HCT116 (cell line): Measurements from ENCODE around the gene TNIK. TPM values are rescaled to one million over a fixed set of nuclear protein-coding genes. Genes with fewer than 3 reads are reported as not detected.

Source experiments
- ATAC-seq: fragments of 200-7000 bp; cut with Tn5 transposase; 2 replicates; pipeline ENCODE4 v1.9.1; 2020; ENCODE audit warnings: mild to moderate bottlenecking, moderate library complexity
- BruUV-seq: library from RNA; stranded (reverse); fragments of 400-500 nt; replicated peaks from 2 replicates; lab custom pipeline; 2021; lab: Mats Ljungman, UMichigan
- CTCF ChIA-PET: fragments of 300-600 bp; sonication (Branson Sonifier 250); formaldehyde crosslinking; loops from one replicate; lab custom pipeline; 2021; ENCODE audit warnings: antibody characterized with exemption; lab: Charles Lee
- POLR2A ChIA-PET: fragments of 300-600, 350-600 bp; sonication (Branson Sonifier 250); formaldehyde crosslinking; loops from one replicate; lab custom pipeline; 2021; ENCODE audit warnings: antibody characterized with exemption; lab: Charles Lee
- RAD21 ChIA-PET, 2 experiments: fragments of 300-600 bp; sonication (Branson Sonifier 250); formaldehyde crosslinking; loops; one replicate each; lab custom pipeline; 2023; ENCODE audit warnings: low total read pairs in 2 of 2; ENCODE audit not compliant: uncharacterized antibody in 2 of 2, unreplicated experiment in 2 of 2, low non-redundant PET in 1 of 2; lab: Charles Lee
- DNase-seq: peaks from one replicate; pipeline ENCODE4 v3.0.0-alpha.2; 2010; ENCODE audit warnings: low read depth, low spot score
- H2AFZ ChIP-seq: fragments of 200-600 bp; shearing (Covaris generic), sonication (generic); 2 replicates; pipeline ENCODE4 v1.6.1; 2017; ENCODE audit warnings: low read depth, mixed run types, mixed read lengths, antibody characterized with exemption, low read length; ENCODE audit not compliant: poor library complexity, severe bottlenecking
- H3K27ac ChIP-seq: 2 replicates; pipeline ENCODE4 v1.5.1; 2012; ENCODE audit warnings: low read depth, low read length
- H3K27me3 ChIP-seq: fragments of 200-600 bp; sonication (generic); 2 replicates; pipeline ENCODE4 v1.6.1; 2016; ENCODE audit warnings: mixed run types, low read length, mixed read lengths; ENCODE audit not compliant: insufficient read depth
- H3K36me3 ChIP-seq, 2 experiments: fragments of 200-500 bp in 1 of 2; fragments of 200-600 bp in 1 of 2; sonication (Bioruptor generic) in 1 of 2; sonication (generic) in 1 of 2; 2 replicates each; pipeline versions ENCODE4 v1.5.1 to v1.6.1; 2014 to 2016; ENCODE audit warnings: low read length in 2 of 2, inconsistent platforms in 1 of 2, mixed read lengths in 1 of 2, mixed run types in 1 of 2; ENCODE audit not compliant: insufficient read depth in 2 of 2, control insufficient read depth in 1 of 2
- H3K4me1 ChIP-seq, 2 experiments: fragments of 200-600 bp in 1 of 2; sonication (generic) in 1 of 2; 2 replicates each; pipeline versions ENCODE4 v1.5.1 to v1.6.1; 2012 to 2017; ENCODE audit warnings: low read length in 2 of 2, inconsistent platforms in 1 of 2, mild to moderate bottlenecking in 1 of 2, mixed read lengths in 1 of 2, mixed run types in 1 of 2, moderate library complexity in 1 of 2; ENCODE audit not compliant: insufficient read depth in 2 of 2, control insufficient read depth in 1 of 2
- H3K4me2 ChIP-seq: fragments of 200-600 bp; sonication (generic); 2 replicates; pipeline ENCODE4 v1.6.1; 2017; ENCODE audit warnings: mixed run types, low read length, mixed read lengths
- H3K4me3 ChIP-seq, 2 experiments: fragments of 200-600 bp in 1 of 2; sonication (generic) in 1 of 2; replicated peaks in 1 of 2; 2 replicates each; pipeline ENCODE4 v1.5.1; 2011 to 2016; ENCODE audit warnings: low read length in 2 of 2, control low read depth in 1 of 2, low read depth in 1 of 2, mild to moderate bottlenecking in 1 of 2, mixed read lengths in 1 of 2, mixed run types in 1 of 2
- H3K79me2 ChIP-seq: fragments of 200-600 bp; sonication (generic); 2 replicates; pipeline ENCODE4 v1.6.1; 2017; ENCODE audit warnings: mild to moderate bottlenecking, mixed run types, low read length, moderate library complexity, mixed read lengths; ENCODE audit not compliant: insufficient read depth
- H3K9ac ChIP-seq: fragments of 200-600 bp; sonication (generic); 2 replicates; pipeline ENCODE4 v1.6.1; 2016; ENCODE audit warnings: low read length, mixed read lengths
- H3K9me2 ChIP-seq: fragments of 200-600 bp; sonication (generic), shearing (Covaris generic); 2 replicates; pipeline ENCODE4 v1.6.1; 2017; ENCODE audit warnings: mixed run types, mild to moderate bottlenecking, moderate library complexity; ENCODE audit not compliant: insufficient read depth
- H3K9me3 ChIP-seq, 2 experiments: fragments of 200-500 bp in 1 of 2; fragments of 200-600 bp in 1 of 2; sonication (Bioruptor generic) in 1 of 2; sonication (generic) in 1 of 2; 2 replicates each; pipeline ENCODE4 v1.6.1; 2014 to 2017; ENCODE audit warnings: low read length in 2 of 2, mixed read lengths in 2 of 2, inconsistent platforms in 1 of 2, low read depth in 1 of 2, mild to moderate bottlenecking in 1 of 2, mixed run types in 1 of 2, moderate library complexity in 1 of 2; ENCODE audit not compliant: control insufficient read depth in 1 of 2, insufficient read depth in 1 of 2
- H4K20me1 ChIP-seq: fragments of 200-600 bp; sonication (generic), shearing (Covaris generic); 2 replicates; pipeline ENCODE4 v1.6.1; 2017; ENCODE audit warnings: mixed run types, mild to moderate bottlenecking, moderate library complexity; ENCODE audit not compliant: insufficient read depth
- CTCF ChIP-seq, 3 experiments: fragments of 200-600 bp in 1 of 3; sonication (generic) in 1 of 3; IDR thresholded peaks in 2 of 3; conservative IDR thresholded peaks in 1 of 3; 2 replicates each; pipeline ENCODE4 v1.5.1; 2012 to 2017; ENCODE audit warnings: low read depth in 2 of 3, low read length in 2 of 3, antibody characterized with exemption in 1 of 3, borderline replicate concordance in 1 of 3, control low read depth in 1 of 3, mild to moderate bottlenecking in 1 of 3, mixed read lengths in 1 of 3, mixed run types in 1 of 3, moderate library complexity in 1 of 3; ENCODE audit not compliant: insufficient read depth in 1 of 3
- ELF1 ChIP-seq: IDR thresholded peaks from 2 replicates; pipeline ENCODE4 v1.6.1; 2012; ENCODE audit warnings: low read depth, borderline replicate concordance
- EZH2 ChIP-seq: fragments of 200-600 bp; sonication (generic); IDR thresholded peaks from 2 replicates; pipeline ENCODE4 v1.6.1; 2017; ENCODE audit warnings: antibody characterized with exemption, mixed run types
- FOSL1 ChIP-seq: IDR thresholded peaks from 2 replicates; pipeline ENCODE4 v1.6.1; 2012; ENCODE audit warnings: low read depth
- JUND ChIP-seq: IDR thresholded peaks from 2 replicates; pipeline ENCODE4 v1.6.1; 2012
- POLR2A ChIP-seq: IDR thresholded peaks from 2 replicates; pipeline ENCODE4 v1.7.0; 2011; ENCODE audit warnings: borderline replicate concordance; ENCODE audit not compliant: insufficient read depth, insufficient read length; ENCODE audit errors: extremely low read depth
- RAD21 ChIP-seq: IDR thresholded peaks from 2 replicates; pipeline ENCODE4 v1.6.1; 2012; ENCODE audit warnings: low read depth, mild to moderate bottlenecking
- SP1 ChIP-seq: IDR thresholded peaks from 2 replicates; pipeline ENCODE4 v1.6.1; 2012; ENCODE audit warnings: low read depth
- TCF7L2 ChIP-seq: IDR thresholded peaks from 2 replicates; pipeline ENCODE4 v1.7.0; 2011; ENCODE audit warnings: borderline replicate concordance, inconsistent platforms; ENCODE audit not compliant: insufficient read depth, insufficient read length; ENCODE audit errors: extremely low read depth
- YY1 ChIP-seq: IDR thresholded peaks from 2 replicates; pipeline ENCODE4 v1.6.1; 2011; ENCODE audit warnings: low read length, low read depth, moderate library complexity, mild to moderate bottlenecking; ENCODE audit not compliant: insufficient replicate concordance; ENCODE audit errors: extremely low read depth
- ZBTB33 ChIP-seq: IDR thresholded peaks from 2 replicates; pipeline ENCODE4 v1.6.1; 2011; ENCODE audit warnings: mild to moderate bottlenecking, low read length, moderate library complexity; ENCODE audit not compliant: insufficient replicate concordance; ENCODE audit errors: extremely low read depth
- intact Hi-C: fragments of 100-400 bp; cut with micrococcal nuclease; formaldehyde crosslinking; loops from 2 replicates; pipeline ENCODE4 v1.10.0; 2022
- total RNA-seq: library from RNA; stranded (reverse); gene quantifications from one replicate; pipeline ENCODE4 v1.2.1, GENCODE V29; 2021; ENCODE audit not compliant: unreplicated experiment
- TF ChIP-seq, protein P1 (sequence below): IDR thresholded peaks from 2 replicates; pipeline ENCODE4 v1.6.1; 2012
- TF ChIP-seq, protein P2 (sequence below): IDR thresholded peaks from 2 replicates; pipeline ENCODE4 v1.6.1; 2012

Gene TNIK
- total RNA-seq, 1 experiment from 2014 or later = 24.1 TPM

- H3K79me2 ChIP-seq = no peaks in the 10 kb centered on the region
- no peaks in the 10 kb centered on the region for H3K9me3 ChIP-seq
- H3K9ac ChIP-seq = no peak overlapping the region
- no peaks in the 10 kb centered on the region for H3K27me3 ChIP-seq
- H4K20me1 ChIP-seq = no peaks in the 10 kb centered on the region
- ChIA-PET POLR2A (no interaction called here), CTCF (no interaction called here), RAD21 (no interaction called here)
- intact Hi-C loops = loop anchor here (1.0 to 10.0 kb wide), 5 partner anchors 140 to 645 kb away; partner anchors contain the start of gene TNIK
- no peaks in the 10 kb centered on the region for H3K9me2 ChIP-seq
- no peak for DNase-seq
- no peaks in the 10 kb centered on the region for H3K36me3 ChIP-seq
- peaks cover 18 to 21% of the 10 kb centered on the region in 2 experiments for H3K4me1 ChIP-seq
- no peak overlapping the region for H3K4me3 ChIP-seq
- no peak overlapping the region for H3K27ac ChIP-seq
- H2AFZ ChIP-seq = no peak overlapping the region
- TF ChIP-seq YY1 (no peak), ZBTB33 (no peak), TCF7L2 (no peak), RAD21 (no peak), ELF1 (no peak), JUND (no peak), CTCF (IDR thresholded peaks at IDR 0.05 in 2 of 3, conservative IDR thresholded peaks at IDR 0.05 in 1 of 3; ENCODE audit: borderline replicate concordance in 1 of 3, insufficient read depth in 1 of 3, low read depth in 2 of 3, low read length in 2 of 3) (no peak), SP1 (no peak), POLR2A (no peak), EZH2 (no peak), FOSL1 (no peak)
- TF ChIP-seq, protein P1, sequence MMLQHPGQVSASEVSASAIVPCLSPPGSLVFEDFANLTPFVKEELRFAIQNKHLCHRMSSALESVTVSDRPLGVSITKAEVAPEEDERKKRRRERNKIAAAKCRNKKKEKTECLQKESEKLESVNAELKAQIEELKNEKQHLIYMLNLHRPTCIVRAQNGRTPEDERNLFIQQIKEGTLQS = no peak
- TF ChIP-seq, protein P2, sequence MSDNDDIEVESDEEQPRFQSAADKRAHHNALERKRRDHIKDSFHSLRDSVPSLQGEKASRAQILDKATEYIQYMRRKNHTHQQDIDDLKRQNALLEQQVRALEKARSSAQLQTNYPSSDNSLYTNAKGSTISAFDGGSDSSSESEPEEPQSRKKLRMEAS = no peak
- TF ChIP-seq, all 23 proteins: peak for 0
- no peak for ATAC-seq
- H3K4me2 ChIP-seq = no peak overlapping the region
- BruUV-seq = no TSS peak
These were observed 273.2 kb downstream of the TNIK start for GRCh38 chr3:171186817-171187500.
